HepG2 (cell line): ENCODE data around the gene SLC22A31. TPM values are rescaled to one million over a fixed set of nuclear protein-coding genes. Genes with fewer than 3 reads are reported as not detected.

Source experiments
- CENPT ChIP-seq: sonication (generic); formaldehyde crosslinking; IDR thresholded peaks from 2 replicates; pipeline ENCODE4 v1.8.0; 2022; ENCODE audit warnings: low read depth, mild to moderate bottlenecking, moderate library complexity, missing genetic modification reagents
- CHCHD3 ChIP-seq: sonication (generic); formaldehyde crosslinking; IDR thresholded peaks from 2 replicates; pipeline ENCODE4 v1.8.0; 2022; ENCODE audit warnings: mild to moderate bottlenecking, missing genetic modification reagents, moderate library complexity
- CREB1 ChIP-seq, 2 experiments: fragments of 450-650 bp in 1 of 2; IDR thresholded peaks; 2 replicates each; pipeline ENCODE4 v1.6.1; 2016 to 2017; ENCODE audit warnings: control low read depth in 1 of 2, mild to moderate bottlenecking in 1 of 2, missing compliant biosample characterization in 1 of 2, missing genetic modification characterization in 1 of 2
- GABPB1 ChIP-seq: IDR thresholded peaks from 2 replicates; pipeline ENCODE4 v1.6.1; 2016; ENCODE audit warnings: mild to moderate bottlenecking, missing genetic modification reagents, moderate library complexity, missing compliant biosample characterization
- HNF4G ChIP-seq, 2 experiments: sonication (generic) in 1 of 2; formaldehyde crosslinking in 1 of 2; IDR thresholded peaks; 2 replicates each; pipeline versions ENCODE4 v1.4.0 to v1.6.1; 2011 to 2020; ENCODE audit warnings: borderline replicate concordance in 2 of 2, low read depth in 2 of 2, mild to moderate bottlenecking in 2 of 2, low read length in 1 of 2, missing genetic modification reagents in 1 of 2, moderate library complexity in 1 of 2
- KAT7 ChIP-seq: IDR thresholded peaks from 2 replicates; pipeline ENCODE4 v1.6.1; 2018; ENCODE audit warnings: borderline replicate concordance, missing compliant biosample characterization
- MAZ ChIP-seq, 2 experiments: sonication (generic) in 1 of 2; formaldehyde crosslinking in 1 of 2; IDR thresholded peaks; 2 replicates each; pipeline versions ENCODE4 v1.5.0 to v1.6.1; 2012 to 2020; ENCODE audit warnings: low read depth in 2 of 2, mild to moderate bottlenecking in 2 of 2, borderline replicate concordance in 1 of 2, improper control_type of control experiment in 1 of 2, low read length in 1 of 2, missing genetic modification reagents in 1 of 2, moderate library complexity in 1 of 2
- MTF2 ChIP-seq: sonication (generic); formaldehyde crosslinking; IDR thresholded peaks from 2 replicates; pipeline ENCODE4 v1.5.0; 2020; ENCODE audit warnings: missing genetic modification reagents, borderline replicate concordance
- PHB2 ChIP-seq: fragments of 450-650 bp; IDR thresholded peaks from 2 replicates; pipeline ENCODE4 v1.6.1; 2018; ENCODE audit not compliant: partially characterized antibody
- SALL2 ChIP-seq: sonication (generic); formaldehyde crosslinking; IDR thresholded peaks from 2 replicates; pipeline ENCODE4 v1.8.1; 2023; ENCODE audit warnings: mild to moderate bottlenecking, missing genetic modification reagents, inconsistent platforms
- SRY ChIP-seq: sonication (generic); formaldehyde crosslinking; IDR thresholded peaks from 2 replicates; pipeline ENCODE4 v1.8.0; 2022; ENCODE audit warnings: mild to moderate bottlenecking, missing genetic modification reagents
- SUZ12 ChIP-seq: fragments of 150-350 bp; IDR thresholded peaks from 2 replicates; pipeline ENCODE4 v1.6.1; 2014; ENCODE audit warnings: low read depth, low read length
- THAP9 ChIP-seq: sonication (generic); formaldehyde crosslinking; IDR thresholded peaks from 2 replicates; pipeline ENCODE4; 2020; ENCODE audit warnings: missing genetic modification reagents, mild to moderate bottlenecking, borderline replicate concordance
- XRCC5 ChIP-seq: fragments of 200-400 bp; formaldehyde crosslinking; optimal IDR thresholded peaks from 2 replicates; pipeline ENCODE3; 2017; ENCODE audit warnings: mild to moderate bottlenecking, low read length
- ZFP62 ChIP-seq: sonication (generic); formaldehyde crosslinking; IDR thresholded peaks from 2 replicates; pipeline ENCODE4 v1.4.0; 2020; ENCODE audit warnings: missing genetic modification reagents
- ZNF17 ChIP-seq: sonication (generic); formaldehyde crosslinking; IDR thresholded peaks from 2 replicates; pipeline ENCODE4 v1.5.0; 2020; ENCODE audit warnings: mild to moderate bottlenecking, missing genetic modification reagents
- ZNF207 ChIP-seq: fragments of 450-650 bp; IDR thresholded peaks from 2 replicates; pipeline ENCODE4 v1.6.1; 2016; ENCODE audit warnings: antibody characterized with exemption, borderline replicate concordance
- ZNF225 ChIP-seq: sonication (generic); formaldehyde crosslinking; IDR thresholded peaks from 2 replicates; pipeline ENCODE4 v1.4.0; 2020; ENCODE audit warnings: mild to moderate bottlenecking, missing genetic modification reagents
- ZNF235 ChIP-seq: sonication (generic); formaldehyde crosslinking; IDR thresholded peaks from 2 replicates; pipeline ENCODE4 v1.8.1; 2023; ENCODE audit warnings: mild to moderate bottlenecking, missing genetic modification reagents, borderline replicate concordance
- ZNF329 ChIP-seq: sonication (generic); formaldehyde crosslinking; IDR thresholded peaks from 2 replicates; pipeline ENCODE4 v1.9.0; 2021; ENCODE audit warnings: low read depth, mild to moderate bottlenecking, missing genetic modification reagents
- ZNF563 ChIP-seq: sonication (generic); formaldehyde crosslinking; IDR thresholded peaks from 2 replicates; pipeline ENCODE4 v1.8.0; 2022; ENCODE audit warnings: mild to moderate bottlenecking, moderate library complexity, missing genetic modification reagents
- ZNF710 ChIP-seq: sonication (generic); formaldehyde crosslinking; IDR thresholded peaks from 2 replicates; pipeline ENCODE4 v1.5.0; 2020; ENCODE audit warnings: mild to moderate bottlenecking, missing genetic modification reagents, borderline replicate concordance
- ZSCAN20 ChIP-seq: sonication (generic); formaldehyde crosslinking; IDR thresholded peaks from 2 replicates; pipeline ENCODE4 v1.4.0; 2020; ENCODE audit warnings: missing genetic modification reagents, mild to moderate bottlenecking, borderline replicate concordance
- polyA plus RNA-seq, 8 experiments: library from polyadenylated mRNA; depleted of rRNA in 3 of 8; stranded (reverse) in 7 of 8; unstranded in 1 of 8; fragments of >200 nt; fragmentation: Illumina TruSeq in 4 of 8; extraction: Trizol in 4 of 8; gene quantifications; 2 replicates each; pipeline versions ENCODE4 v1.2.1 to v1.2.3, GENCODE V29; 2011 to 2016; ENCODE audit warnings: low read depth in 4 of 8, missing spikeins in 1 of 8, mixed read lengths in 1 of 8; ENCODE audit not compliant: insufficient read depth in 1 of 8
- total RNA-seq, 5 experiments: library from RNA; depleted of rRNA; stranded (reverse); fragments of >200 nt; fragmentation: Illumina TruSeq; extraction: Trizol; gene quantifications; 2 replicates each; pipeline ENCODE4 v1.2.3, GENCODE V29; 2016; ENCODE audit warnings: low read depth in 1 of 5

Gene SLC22A31
- total and polyA plus RNA-seq, 2 of the 13 experiments (the other 11 are each of a cell fraction or from before 2014, with no cell fraction given) = 67.3 to 83.3 TPM

- TF ChIP-seq ZNF17 (CRISPR knock-in tag) (no peak), MAZ (IDR thresholded peaks at IDR 0.05; ENCODE audit: borderline replicate concordance, low read depth, low read length) (peak; percentile 69; the same call in 1 of the 2 replicates), MAZ (CRISPR knock-in tag; IDR thresholded peaks at IDR 0.05; ENCODE audit: low read depth) (peak; percentile 86), ZSCAN20 (CRISPR knock-in tag) (peak; percentile 92; the same call in 1 of the 2 replicates), ZNF710 (CRISPR knock-in tag) (peak; percentile 81), ZNF235 (CRISPR knock-in tag) (no peak), MTF2 (CRISPR knock-in tag) (peak; percentile 96), GABPB1 (CRISPR knock-in tag) (peak; percentile 100), SUZ12 (no peak), KAT7 (CRISPR knock-in tag) (peak; percentile 98; the same call in 1 of the 2 replicates), SRY (CRISPR knock-in tag) (peak; percentile 81), ZNF329 (CRISPR knock-in tag) (no peak), SALL2 (CRISPR knock-in tag) (peak; percentile 82), XRCC5 (peak; percentile 80), CENPT (CRISPR knock-in tag) (no peak; the same call in 1 of the 2 replicates), THAP9 (peak; percentile 92), ZNF225 (CRISPR knock-in tag) (peak; percentile 90), ZNF563 (CRISPR knock-in tag) (peak; percentile 79; the same call in 1 of the 2 replicates), ZNF207 (no peak), ZFP62 (0 out of 2 replicates have a peak, but pooled peaks have one; percentile 50), CHCHD3 (CRISPR knock-in tag) (peak; percentile 88; the same call in 1 of the 2 replicates), PHB2 (no peak), CREB1 (IDR thresholded peaks at IDR 0.05) (peak; percentile 92), CREB1 (CRISPR knock-in tag; IDR thresholded peaks at IDR 0.05) (peak; percentile 97), HNF4G (IDR thresholded peaks at IDR 0.05; ENCODE audit: borderline replicate concordance, low read depth, low read length) (0 out of 2 replicates have a peak, but pooled peaks have one; percentile 17), HNF4G (CRISPR knock-in tag; IDR thresholded peaks at IDR 0.05; ENCODE audit: borderline replicate concordance, low read depth) (no peak; the same call in 1 of the 2 replicates)
These were observed 17.3 kb upstream of the SLC22A31 start, which contains the start of gene ZNF778 (continued) for GRCh38 chr16:89217388-89218191.
